ENCODE results near the gene PTPRT.

PTPRT gene

GRCh38 chr20:42083280-42083679, 1106.4 kb downstream of the PTPRT start:
- DNase-seq = no peak

GRCh38 chr20:42082611-42083010, 1107.1 kb downstream of the PTPRT start:
- no peak for DNase-seq

DNA sequence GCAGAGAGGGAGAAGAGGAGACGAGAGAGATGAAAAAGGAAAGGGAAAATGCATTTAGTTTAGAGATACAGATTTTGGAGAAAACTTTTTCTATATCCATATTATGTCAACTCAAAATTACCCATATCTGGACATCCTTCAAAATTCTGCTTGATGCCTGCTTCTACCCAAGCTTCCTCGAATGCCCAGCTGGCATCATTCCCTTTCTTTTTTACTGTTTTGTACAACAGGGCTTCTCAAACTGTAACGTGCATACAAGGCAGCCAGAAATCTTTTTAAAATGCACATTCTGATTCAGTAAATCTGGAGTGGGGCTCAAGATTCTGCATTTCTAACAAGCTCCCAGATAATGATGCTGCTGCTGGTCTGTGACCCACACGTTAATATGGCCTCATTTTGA, 1108.8 kb downstream of the PTPRT start:
- DNase-seq = no peak

- no peak for DNase-seq
These were observed 1114.8 kb downstream of the PTPRT start for GRCh38 chr20:42074944-42075343.

DNA sequence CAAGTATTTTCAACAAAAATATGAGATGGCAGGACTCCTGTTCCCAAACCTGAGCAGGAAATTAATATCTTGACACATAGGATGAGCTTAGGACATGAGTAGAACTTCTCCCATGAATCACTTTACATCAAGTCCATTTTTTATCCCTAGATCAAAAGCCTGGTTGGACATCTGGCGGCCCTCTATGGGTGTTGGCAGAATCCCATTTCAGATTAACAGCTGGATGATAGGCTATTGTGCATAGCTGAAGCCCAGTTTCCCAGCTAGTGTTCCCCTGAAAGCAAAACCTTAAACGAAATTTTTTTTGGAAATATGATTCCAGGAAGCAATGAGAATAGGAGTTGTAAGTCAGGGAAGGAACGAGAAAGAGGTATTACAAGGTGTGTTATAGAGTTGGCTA, 1122.1 kb downstream of the PTPRT start:
- no peak for DNase-seq

GRCh38 chr20:42067174-42067573, 1122.5 kb downstream of the PTPRT start:
- no peak for DNase-seq

GRCh38 chr20:42063141-42063540, 1126.6 kb downstream of the PTPRT start:
- no peak for DNase-seq

DNA sequence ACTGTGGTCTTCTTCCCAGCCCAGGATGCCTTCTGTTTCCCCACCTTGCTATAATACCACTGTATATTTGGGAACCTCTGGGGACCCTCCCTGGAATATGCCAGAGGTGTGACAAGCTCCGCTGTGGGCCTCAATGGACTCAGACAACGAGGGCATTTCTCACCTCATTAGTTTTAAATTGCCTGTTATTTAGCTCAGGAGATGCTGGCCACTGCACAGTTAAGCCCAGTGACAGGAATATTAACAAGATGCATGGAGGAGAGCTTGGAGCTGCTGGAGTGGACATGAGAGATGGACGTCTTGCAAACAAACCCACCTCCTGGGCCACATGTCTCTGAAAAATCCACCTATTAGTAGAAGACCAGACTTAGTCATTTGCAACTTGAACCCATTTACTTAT, 1136.4 kb downstream of the PTPRT start:
- no peak for DNase-seq

GRCh38 chr20:42051921-42052320, 1137.8 kb downstream of the PTPRT start:
- DNase-seq = no peak

GRCh38 chr20:42046371-42047085, 1143.2 kb downstream of the PTPRT start:
- DNase-seq = no peak

DNA sequence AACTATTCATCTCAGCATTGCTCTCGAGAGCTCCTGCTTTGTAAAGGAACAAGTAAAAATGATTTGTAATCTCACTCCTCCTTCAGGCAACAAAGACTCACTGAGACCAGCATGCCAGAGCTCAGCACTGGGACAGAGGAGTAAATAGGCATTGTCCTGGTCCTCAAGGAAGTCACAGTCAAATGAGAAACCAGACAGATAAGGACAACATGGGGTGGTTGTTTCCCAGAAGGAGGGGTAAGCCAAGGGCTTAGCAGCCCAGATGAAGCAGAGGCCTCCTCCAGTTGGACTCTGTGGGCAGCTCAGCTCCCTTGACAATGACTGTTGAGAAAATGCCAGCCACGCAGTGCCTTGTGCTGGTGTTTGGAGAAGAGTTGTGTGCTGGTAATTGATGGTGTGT, 1145.8 kb downstream of the PTPRT start:
- DNase-seq = no peak

- DNase-seq = no peak
These were observed 1148.6 kb downstream of the PTPRT start for GRCh38 chr20:42041000-42041565.

DNA sequence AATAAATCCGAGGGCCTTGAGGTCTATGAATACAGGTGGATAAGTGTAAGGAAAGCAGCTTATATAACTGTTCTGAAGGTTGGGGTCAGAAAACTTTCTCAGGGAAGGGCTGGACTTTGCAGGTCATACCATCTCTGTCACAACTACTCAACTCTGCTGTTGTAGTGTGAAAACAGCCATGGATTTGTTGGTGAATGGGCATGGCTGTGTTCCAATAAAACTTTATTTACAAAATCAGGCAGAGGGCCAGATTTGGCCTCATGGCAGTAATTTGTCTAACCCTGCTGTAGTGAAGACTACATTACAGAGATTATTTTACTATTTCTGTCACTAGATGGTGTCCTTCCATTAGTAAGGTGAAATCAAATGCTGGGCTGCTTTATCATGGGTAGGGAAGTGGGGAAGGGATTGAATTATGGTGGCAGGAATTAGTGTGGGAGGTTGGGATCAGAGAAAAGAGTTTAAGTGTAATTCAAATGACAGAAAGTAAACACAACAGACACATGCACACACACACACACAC, 1161.9 kb downstream of the PTPRT start:
- DNase-seq = no peak

GRCh38 chr20:42026599-42026998, 1163.1 kb downstream of the PTPRT start:
- no peak for DNase-seq

- no peak for DNase-seq
These were observed 1165.1 kb downstream of the PTPRT start for GRCh38 chr20:42024653-42025052.

All from SIG-M5 (cell line).